Glomerular endothelial cell (primary cell): ENCODE data around the gene MSMB. TPM values are rescaled to one million over a fixed set of nuclear protein-coding genes. Genes with fewer than 3 reads are reported as not detected.
"Not testable (repeated sequence)": the region's sequence is repeated elsewhere in the genome, so short reads cannot be mapped to it uniquely, and the experiment has no call there.

ENCODE experiments used
- DNase-seq: peaks from one replicate; pipeline ENCODE4 v3.0.0-alpha.2; 2011; ENCODE audit warnings: low read depth, low spot score; ENCODE audit errors: extremely low read depth
- total RNA-seq: library from RNA; depleted of rRNA; stranded (reverse); fragments of >200 nt; gene quantifications from 2 replicates; pipeline ENCODE4 v1.2.3, GENCODE V29; 2015

MSMB gene
- total RNA-seq, 1 donor from 2014 or later = not detected

DNA sequence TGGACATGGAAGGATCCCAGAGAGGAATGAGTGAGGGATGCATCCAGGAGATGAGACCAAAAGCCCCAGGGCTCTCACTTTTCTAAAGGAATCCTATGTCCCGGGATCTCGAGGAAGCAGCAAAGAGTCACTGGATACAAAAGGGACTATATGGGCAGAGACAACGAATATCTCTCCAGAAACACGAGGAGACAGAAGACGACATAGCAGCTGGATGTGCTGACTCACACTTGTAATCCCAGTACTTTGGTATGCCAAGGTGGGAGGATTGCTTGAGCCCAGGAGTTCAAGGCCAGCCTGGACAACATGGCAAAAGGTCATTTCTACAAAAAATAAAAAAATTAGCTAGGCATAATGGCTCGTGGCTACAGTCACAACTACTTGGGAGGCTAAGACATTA lies 24.7 kb upstream of the MSMB start:
- no peak for DNase-seq

DNA sequence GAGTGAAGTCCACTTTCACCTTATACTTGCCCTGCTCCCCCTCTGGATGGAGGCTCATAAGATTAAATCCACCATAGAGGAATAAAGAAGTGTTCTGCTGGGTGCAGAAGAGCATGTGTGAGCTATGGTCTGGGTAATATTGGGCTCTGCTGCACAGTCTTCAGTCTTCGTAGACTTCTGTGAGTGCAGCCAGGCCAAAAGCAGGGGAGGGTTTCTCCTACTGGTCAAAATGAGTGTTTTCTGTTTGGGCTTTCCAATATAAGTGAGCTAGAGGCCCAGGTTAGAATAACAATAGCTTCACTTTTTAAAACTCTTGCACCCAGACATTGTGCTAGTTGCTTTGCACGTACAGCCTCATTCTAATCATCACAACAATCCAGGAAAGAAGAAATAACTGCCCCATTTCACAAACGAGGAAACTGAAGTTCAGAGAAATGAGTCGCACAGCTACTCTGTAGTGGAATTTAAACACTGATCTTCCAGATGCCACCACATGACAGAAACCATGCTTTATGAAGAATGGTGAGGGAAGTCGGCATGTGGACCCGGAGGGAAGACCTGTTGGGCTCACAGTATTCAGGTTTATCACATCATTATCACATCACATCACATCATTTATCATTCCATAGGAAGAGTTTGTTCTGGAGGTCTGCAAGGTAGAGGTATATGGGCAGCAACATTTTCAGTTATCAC lies 23.8 kb upstream of the MSMB start:
- no peak for DNase-seq

GRCh38 chr10:46068905-46069304 lies 22.8 kb upstream of the MSMB start:
- no peak for DNase-seq

DNA sequence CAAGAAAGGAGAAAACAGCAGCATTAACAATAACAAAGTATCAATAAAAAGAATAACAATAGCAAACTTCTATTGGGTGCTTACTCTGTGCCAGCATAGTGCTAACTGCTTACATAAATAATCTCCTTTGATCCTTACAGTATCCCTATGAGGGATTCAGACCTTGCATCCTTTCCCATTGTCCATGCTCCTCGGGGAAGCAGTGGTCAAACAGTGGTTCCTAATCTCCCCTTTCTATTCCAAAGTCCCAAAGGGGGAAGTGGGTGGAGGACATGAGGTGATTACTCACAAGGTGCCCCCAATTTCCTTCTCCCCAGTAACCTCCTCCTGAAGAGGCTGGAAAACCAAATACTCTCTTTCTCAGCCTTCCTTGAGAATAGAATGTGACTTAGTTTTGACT lies 22.0 kb upstream of the MSMB start:
- no peak for DNase-seq

DNA sequence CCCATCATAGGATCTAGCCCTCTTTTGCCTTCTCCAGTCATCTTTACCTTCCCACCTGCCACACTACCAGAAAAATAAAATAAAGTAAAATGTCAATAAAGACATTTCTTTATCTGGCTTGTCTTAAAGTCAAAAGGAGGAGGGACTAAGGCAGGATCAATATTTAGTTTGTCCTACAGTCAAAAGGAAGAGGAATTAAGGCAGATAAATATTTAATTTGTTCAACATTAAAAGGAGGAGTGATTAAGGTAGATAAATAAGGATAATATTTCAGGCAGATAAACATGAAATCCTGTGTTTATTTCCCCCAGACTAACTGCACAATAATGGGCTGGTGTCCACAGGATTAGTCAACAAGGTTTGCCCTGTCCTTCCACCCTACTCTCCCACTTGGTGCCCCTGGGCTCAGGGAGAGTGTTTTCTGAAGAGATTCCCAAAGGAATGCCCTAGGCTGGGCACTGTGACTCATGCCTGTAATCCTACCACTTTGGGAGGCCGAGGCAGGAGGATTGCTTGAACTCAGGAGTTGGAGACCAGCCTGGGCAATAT lies 18.3 kb upstream of the MSMB start:
- DNase-seq = no peak

GRCh38 chr10:46062723-46063428 lies 16.8 kb upstream of the MSMB start:
- no peak for DNase-seq

DNA sequence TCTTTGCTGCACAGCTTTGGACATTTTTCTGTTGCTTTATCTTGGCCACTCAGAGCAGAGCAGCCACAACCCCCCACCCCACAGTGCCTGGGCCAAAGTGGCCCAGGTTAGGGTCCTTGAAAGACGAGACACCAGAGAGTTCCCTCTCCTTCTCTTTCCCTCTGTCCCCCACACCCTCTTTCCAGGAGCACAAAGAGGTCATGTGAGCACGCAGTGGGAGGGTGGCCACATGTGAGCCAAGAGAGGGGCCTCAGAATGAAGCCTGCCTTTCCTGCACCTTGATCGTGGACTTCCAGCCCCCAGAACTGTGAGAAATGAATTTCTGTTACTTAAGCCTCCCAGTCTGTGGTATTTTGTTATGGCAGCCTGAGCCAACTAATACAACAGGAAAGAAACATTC lies 14.6 kb upstream of the MSMB start:
- no peak for DNase-seq

- not testable (repeated sequence) for DNase-seq
Observed at GRCh38 chr10:46057927-46058326, 11.9 kb upstream of the MSMB start.

GRCh38 chr10:46057038-46057437 lies 11.0 kb upstream of the MSMB start:
- DNase-seq = no peak

DNA sequence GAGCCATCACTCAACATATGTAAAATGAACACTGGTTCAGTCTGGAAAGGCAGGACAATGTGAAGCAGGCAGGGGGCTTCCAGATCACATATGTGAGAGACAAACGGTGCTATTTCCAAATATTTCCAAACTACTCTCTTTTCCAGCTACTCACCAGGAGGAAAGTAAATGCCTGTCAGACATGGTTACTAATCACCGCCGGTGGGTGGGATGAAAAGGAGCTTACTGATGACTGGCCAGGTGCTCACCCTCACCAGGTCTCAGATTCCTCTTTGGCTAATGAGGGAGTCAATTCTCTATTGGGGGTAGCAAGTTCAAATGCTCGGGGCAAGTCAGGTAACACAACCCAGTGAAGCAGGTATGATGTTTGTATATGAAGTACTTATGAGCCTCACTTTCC lies 9.7 kb upstream of the MSMB start:
- DNase-seq = no peak

DNA sequence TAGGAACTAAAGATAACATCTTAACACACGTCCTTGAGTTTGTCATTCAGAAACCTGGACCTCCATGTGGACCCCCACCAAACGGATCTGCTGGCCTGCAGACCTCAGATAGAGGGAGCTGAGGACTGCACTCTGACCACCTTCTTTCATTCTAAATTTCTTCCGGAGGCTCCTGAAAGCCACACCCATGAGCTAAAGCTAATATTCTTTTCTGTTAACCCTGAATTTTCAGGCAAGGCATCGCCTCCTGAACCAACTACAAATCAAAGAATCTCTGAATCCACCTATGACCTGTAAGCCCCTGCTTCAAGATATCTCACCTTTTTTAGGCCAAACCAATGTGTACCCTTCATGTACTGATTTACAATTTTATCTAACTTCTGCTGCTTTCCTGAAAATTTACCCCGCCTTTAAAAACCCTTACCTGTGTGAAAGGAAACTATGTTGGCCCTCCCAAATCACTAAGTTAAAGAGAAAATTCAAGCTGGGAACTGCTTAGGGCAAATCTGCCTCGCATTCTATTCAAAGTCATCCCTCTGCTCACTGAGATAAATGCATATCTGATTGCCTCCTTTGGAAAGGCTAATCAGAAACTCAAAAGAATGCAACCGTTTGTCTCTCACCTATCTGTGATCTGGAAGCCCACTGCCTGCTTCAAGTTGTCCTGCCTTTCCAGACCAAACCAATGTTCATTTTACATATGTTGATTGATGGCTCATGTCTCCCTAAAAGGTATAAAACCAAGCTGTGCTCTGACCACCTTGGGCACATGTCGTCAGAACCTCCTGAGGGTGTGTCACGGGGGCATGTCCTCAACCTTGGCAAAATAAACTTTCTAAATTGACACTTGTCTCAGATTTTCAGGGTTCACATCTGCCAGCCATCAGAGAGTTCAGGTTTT lies 7.7 kb upstream of the MSMB start:
- DNase-seq = no peak

DNA sequence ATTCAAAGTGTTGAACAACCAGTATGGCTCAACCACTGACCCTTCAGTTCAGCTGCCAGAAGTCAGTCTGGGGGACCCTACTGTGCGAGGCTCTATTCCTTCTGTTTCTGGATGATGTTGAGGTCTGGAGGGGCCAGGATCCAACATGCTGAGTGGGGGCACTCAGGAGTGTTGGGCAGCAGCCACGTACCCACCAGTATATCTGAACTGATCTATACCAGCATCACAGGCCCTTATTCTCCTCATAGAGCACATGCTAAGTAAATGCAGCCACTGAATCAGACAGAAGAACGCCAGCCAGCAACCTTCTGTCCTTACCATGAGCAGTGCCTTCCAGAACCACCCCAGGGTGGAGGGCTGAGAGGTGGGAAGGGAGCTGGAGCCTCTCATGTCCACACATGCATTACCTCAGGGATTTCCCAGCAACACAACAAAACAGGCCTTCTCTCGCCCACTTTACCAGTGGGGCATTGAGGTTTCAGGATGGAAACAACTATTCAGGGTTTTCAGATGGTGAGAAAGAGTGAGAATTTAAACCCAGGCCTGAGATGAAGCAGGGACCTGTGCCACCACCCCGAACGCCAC lies 6.8 kb upstream of the MSMB start:
- DNase-seq = no peak

GRCh38 chr10:46052057-46052790 lies 6.2 kb upstream of the MSMB start:
- DNase-seq = no peak

DNA sequence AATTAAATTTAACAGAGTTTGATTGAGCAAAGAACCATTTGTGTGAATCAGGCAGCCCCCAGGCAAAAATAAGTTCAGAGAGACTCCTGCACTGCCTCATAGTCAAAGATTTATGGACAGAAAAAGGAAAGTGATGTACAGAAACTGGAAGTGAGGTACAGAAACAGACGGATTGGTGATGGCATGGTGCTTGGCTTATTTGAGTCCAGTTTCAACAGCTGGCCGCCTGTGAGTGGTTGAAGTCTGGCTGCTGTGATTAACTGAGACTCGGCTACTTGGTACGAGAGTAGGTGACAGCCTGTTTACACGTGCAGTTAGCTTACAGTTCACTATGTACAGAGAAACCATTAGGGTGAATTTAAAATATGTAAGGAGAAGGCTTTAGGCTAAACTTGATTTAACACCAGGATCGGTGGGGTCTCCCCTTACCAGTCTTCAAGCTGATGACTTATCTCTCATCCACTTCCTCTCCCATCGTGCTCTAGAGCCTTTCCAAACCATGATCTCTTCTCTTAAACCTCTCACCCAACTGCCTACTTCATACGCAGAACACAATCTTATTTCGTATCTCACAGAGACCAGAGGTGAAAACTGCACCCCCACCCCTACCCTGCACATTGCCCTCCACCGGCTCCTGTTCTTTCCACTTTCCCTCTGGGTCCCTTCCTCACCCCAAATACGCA lies 5.0 kb upstream of the MSMB start:
- no peak for DNase-seq

DNA sequence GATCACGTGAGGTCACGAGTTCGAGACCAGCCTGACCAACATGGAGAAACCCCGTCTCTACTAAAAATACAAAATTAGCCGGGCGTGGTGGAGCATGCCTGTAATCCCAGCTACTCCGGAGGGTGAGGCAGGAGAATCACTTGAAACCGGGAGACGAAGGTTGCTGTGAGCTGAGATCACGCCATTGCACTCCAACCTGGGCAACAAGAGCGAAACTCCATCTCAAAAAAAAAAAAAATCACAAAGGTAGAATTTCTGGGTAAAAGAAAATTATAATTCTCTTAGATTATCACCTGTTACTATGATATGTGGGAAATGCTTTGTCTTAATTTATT lies 3.4 kb upstream of the MSMB start:
- not testable (repeated sequence) for DNase-seq

DNA sequence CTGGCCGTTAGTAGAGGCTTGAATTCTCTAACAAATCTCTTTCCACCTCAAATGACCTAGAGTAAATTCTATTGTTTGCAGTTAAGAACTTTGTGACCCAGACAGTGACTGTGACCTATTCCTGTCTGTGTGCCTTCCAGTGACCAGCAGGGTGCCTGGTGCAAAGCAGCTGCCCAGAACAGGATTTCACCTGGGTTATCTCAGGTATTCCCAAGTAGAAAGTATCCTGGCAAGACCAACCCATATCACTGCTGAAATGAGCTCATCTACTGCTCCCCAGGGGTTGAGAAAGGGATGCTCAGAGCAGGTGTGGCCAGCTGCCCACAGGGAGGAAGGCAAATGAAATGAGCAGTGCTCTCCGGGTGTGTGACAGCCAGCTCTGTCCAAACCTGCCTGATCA lies 2.1 kb upstream of the MSMB start:
- no peak for DNase-seq

GRCh38 chr10:46042527-46042926 lies 3.5 kb downstream of the MSMB start:
- no peak for DNase-seq

GRCh38 chr10:46040004-46040403 lies 6.1 kb downstream of the MSMB start:
- no peak for DNase-seq

- DNase-seq = no peak
Observed at GRCh38 chr10:46037107-46037825, 8.8 kb downstream of the MSMB start.
